WTC11 (cell line): ENCODE measurements around the gene PTPN7. TPM values are rescaled to one million over a fixed set of nuclear protein-coding genes. Genes with fewer than 3 reads are reported as not detected.

Source experiments
- ATAC-seq: fragments of 200-7000 bp; cut with Tn5 transposase; 2 replicates; pipeline ENCODE4 v1.10.0; 2021; ENCODE audit warnings: mild to moderate bottlenecking, moderate library complexity
- CTCF ChIA-PET: fragments of 300-600 bp; sonication (Branson Sonifier 250); formaldehyde crosslinking; loops from one replicate; lab custom pipeline; 2021; ENCODE audit warnings: antibody characterized with exemption; lab: Charles Lee
- POLR2A ChIA-PET: fragments of 350-600 bp; sonication (Branson Sonifier 250); formaldehyde crosslinking; loops from one replicate; lab custom pipeline; 2021; ENCODE audit warnings: antibody characterized with exemption; lab: Charles Lee
- DNase-seq: peaks from one replicate; pipeline ENCODE4 v3.0.0; 2021; ENCODE audit warnings: low spot score
- H3K27ac Mint-ChIP-seq: 2 replicates; pipeline ENCODE4 v1.8.0; 2021; ENCODE audit warnings: mixed read lengths
- H3K27me3 Mint-ChIP-seq: 2 replicates; pipeline ENCODE4 v1.8.0; 2021; ENCODE audit warnings: low read depth, mild to moderate bottlenecking, moderate library complexity, mixed read lengths
- H3K36me3 Mint-ChIP-seq: 2 replicates; pipeline ENCODE4 v1.8.0; 2021; ENCODE audit warnings: mixed read lengths
- H3K4me1 Mint-ChIP-seq: 2 replicates; pipeline ENCODE4 v1.8.0; 2022; ENCODE audit warnings: mixed read lengths
- H3K4me3 Mint-ChIP-seq: 2 replicates; pipeline ENCODE4 v1.8.0; 2021; ENCODE audit warnings: mild to moderate bottlenecking, moderate library complexity, mixed read lengths
- H3K9me3 Mint-ChIP-seq: 2 replicates; pipeline ENCODE4 v1.8.0; 2021; ENCODE audit warnings: mixed read lengths
- CREB1 ChIP-seq: sonication (generic); formaldehyde crosslinking; IDR thresholded peaks from 2 replicates; pipeline ENCODE4 v1.8.0; 2023; ENCODE audit warnings: mild to moderate bottlenecking, missing genetic modification reagents
- CREM ChIP-seq: sonication (generic); formaldehyde crosslinking; IDR thresholded peaks from 2 replicates; pipeline ENCODE4 v1.8.1; 2022; ENCODE audit warnings: mild to moderate bottlenecking, missing genetic modification reagents, moderate library complexity
- E2F1 ChIP-seq: sonication (generic); formaldehyde crosslinking; IDR thresholded peaks from 2 replicates; pipeline ENCODE4 v1.8.0; 2022; ENCODE audit warnings: mild to moderate bottlenecking, missing genetic modification reagents
- IRF2 ChIP-seq: sonication (generic); formaldehyde crosslinking; IDR thresholded peaks from 2 replicates; pipeline ENCODE4 v1.8.0; 2022; ENCODE audit warnings: low read depth, missing genetic modification reagents, borderline replicate concordance
- JAZF1 ChIP-seq: fragments of 250-450 bp; sonication (Bioruptor Pico); IDR thresholded peaks from 2 replicates; pipeline ENCODE4 v1.9.0; 2021; ENCODE audit warnings: moderate library complexity, mild to moderate bottlenecking, inconsistent platforms
- MLX ChIP-seq: sonication (generic); formaldehyde crosslinking; IDR thresholded peaks from 2 replicates; pipeline ENCODE4 v1.8.1; 2023; ENCODE audit warnings: mild to moderate bottlenecking, missing genetic modification reagents, moderate library complexity
- NR1H2 ChIP-seq: sonication (generic); formaldehyde crosslinking; IDR thresholded peaks from 2 replicates; pipeline ENCODE4 v1.9.0; 2021; ENCODE audit warnings: mild to moderate bottlenecking, moderate library complexity, missing genetic modification reagents
- PRRX2 ChIP-seq: fragments of 250-450 bp; sonication (Bioruptor Pico); IDR thresholded peaks from 2 replicates; pipeline ENCODE4 v1.8.0; 2021; ENCODE audit warnings: mild to moderate bottlenecking
- RELA ChIP-seq: sonication (generic); formaldehyde crosslinking; IDR thresholded peaks from 2 replicates; pipeline ENCODE4 v1.8.1; 2022; ENCODE audit warnings: missing genetic modification reagents, mild to moderate bottlenecking, borderline replicate concordance
- RORB ChIP-seq: fragments of 250-450 bp; sonication (Bioruptor Pico); IDR thresholded peaks from 2 replicates; pipeline ENCODE4 v1.9.0; 2021; ENCODE audit warnings: mild to moderate bottlenecking
- SOX15 ChIP-seq: fragments of 250-450 bp; sonication (Bioruptor Pico); IDR thresholded peaks from 2 replicates; pipeline ENCODE4 v1.9.0; 2021; ENCODE audit warnings: mild to moderate bottlenecking
- SP1 ChIP-seq: sonication (generic); formaldehyde crosslinking; conservative IDR thresholded peaks from 2 replicates; pipeline ENCODE4 v1.8.1; 2022; ENCODE audit warnings: missing genetic modification reagents
- ZNF138 ChIP-seq: sonication (generic); formaldehyde crosslinking; conservative IDR thresholded peaks from 2 replicates; pipeline ENCODE4 v1.8.1; 2022; ENCODE audit warnings: mild to moderate bottlenecking, moderate library complexity, missing genetic modification reagents
- ZNF263 ChIP-seq: sonication (generic); formaldehyde crosslinking; IDR thresholded peaks from 2 replicates; pipeline ENCODE4 v1.8.1; 2022; ENCODE audit warnings: low read depth, mild to moderate bottlenecking, moderate library complexity, missing genetic modification reagents
- ZNF512 ChIP-seq: sonication (generic); formaldehyde crosslinking; IDR thresholded peaks from 2 replicates; pipeline ENCODE4 v1.8.1; 2022; ENCODE audit warnings: missing genetic modification reagents, borderline replicate concordance
- ZNF532 ChIP-seq: fragments of 250-450 bp; sonication (Bioruptor Pico); IDR thresholded peaks from 2 replicates; pipeline ENCODE4 v1.9.0; 2021; ENCODE audit warnings: mild to moderate bottlenecking, borderline replicate concordance
- total RNA-seq: library from RNA; stranded (reverse); gene quantifications from 3 replicates; pipeline ENCODE4 v1.2.3, GENCODE V29; 2021

PTPN7 gene
- total RNA-seq, 1 experiment from 2014 or later, result 0.98 TPM

- CTCF ChIA-PET, result interaction anchor here (0.5 to 4.2 kb wide), 13 partner anchors 12 to 625 kb away, joined by 3 to 47 read pairs (median 6); partner anchors contain the start of genes ELF3 and GPR37L1
- Mint-ChIP-seq H3K36me3 (no peaks in the 10 kb centered on the region), H3K4me3 (no peak overlapping the region), H3K9me3 (no peaks in the 10 kb centered on the region), H3K27me3 (no peaks in the 10 kb centered on the region), H3K4me1 (peaks cover 38% of the 10 kb centered on the region), H3K27ac (no peak overlapping the region)
- no peak for TF ChIP-seq CREM
- TF ChIP-seq PRRX2 (CRISPR knock-in tag), result no peak
- no peak for TF ChIP-seq JAZF1 (CRISPR knock-in tag)
- no peak for TF ChIP-seq IRF2
- DNase-seq (no peak), ATAC-seq (no peak; the same call in 1 of the 2 replicates)
- POLR2A ChIA-PET, result interaction anchor here (0.5 to 2.4 kb wide), 5 partner anchors 20 to 149 kb away, joined by 3 to 13 read pairs (median 5); partner anchors contain the start of gene ELF3
Observed at GRCh38 chr1:202106340-202107254, 53.8 kb downstream of the PTPN7 start.

GRCh38 chr1:202105571-202106339 lies 54.6 kb downstream of the PTPN7 start:
- Mint-ChIP-seq H3K4me3 (peak overlapping the region; percentile 28), H3K27ac (peak overlapping the region; percentile 94), H3K36me3 (no peaks in the 10 kb centered on the region), H3K27me3 (no peaks in the 10 kb centered on the region), H3K4me1 (peaks cover 43% of the 10 kb centered on the region), H3K9me3 (no peaks in the 10 kb centered on the region)
- ChIA-PET CTCF (interaction anchor here (0.6 to 4.2 kb wide), 12 partner anchors 9 to 970 kb away, joined by 3 to 47 read pairs (median 6); partner anchors contain the start of genes ELF3 and GPR37L1), POLR2A (interaction anchor here (0.5 to 2.4 kb wide), 5 partner anchors 19 to 148 kb away, joined by 3 to 13 read pairs (median 5); partner anchors contain the start of gene ELF3)
- ATAC-seq, result peak; percentile 90
- peak; percentile 83 for DNase-seq
- TF ChIP-seq SP1, result peak; percentile 49; the same call in 1 of the 2 replicates
- TF ChIP-seq ZNF532 (CRISPR knock-in tag), result no peak
- TF ChIP-seq RELA (CRISPR knock-in tag), result no peak
- TF ChIP-seq MLX (CRISPR knock-in tag), result no peak

- ChIA-PET CTCF (no interaction called here), POLR2A (interaction anchor here (0.5 kb wide), 1 partner anchor 119 kb away, joined by 4 read pairs; no protein-coding TSS in a partner anchor)
- H3K9me3 Mint-ChIP-seq, result no peaks in the 10 kb centered on the region
- peak overlapping the region; percentile 44 for H3K27ac Mint-ChIP-seq
- H3K4me3 Mint-ChIP-seq, result no peak overlapping the region
- no peak for DNase-seq
- peaks cover 40% of the 10 kb centered on the region for H3K4me1 Mint-ChIP-seq
- no peaks in the 10 kb centered on the region for H3K27me3 Mint-ChIP-seq
- TF ChIP-seq RELA (CRISPR knock-in tag), result no peak
- TF ChIP-seq CREB1 (CRISPR knock-in tag), result no peak
- TF ChIP-seq ZNF532 (CRISPR knock-in tag), result no peak
- TF ChIP-seq ZNF512 (CRISPR knock-in tag), result no peak
- no peak for TF ChIP-seq E2F1 (CRISPR knock-in tag)
- TF ChIP-seq ZNF138, result no peak
- TF ChIP-seq SOX15, result no peak
- TF ChIP-seq NR1H2, result no peak
- TF ChIP-seq RORB, result no peak
- no peak for TF ChIP-seq ZNF263 (CRISPR knock-in tag)
- TF ChIP-seq, all 79 proteins: peak for 0
- no peaks in the 10 kb centered on the region for H3K36me3 Mint-ChIP-seq
- ATAC-seq, result no peak
Observed at GRCh38 chr1:202104073-202104472, 56.3 kb downstream of the PTPN7 start.
